GM23338 (cell line): ENCODE measurements around the gene COX6B1. TPM values are rescaled to one million over a fixed set of nuclear protein-coding genes. Genes with fewer than 3 reads are reported as not detected.
"Not testable (repeated sequence)": the region's sequence is repeated elsewhere in the genome, so short reads cannot be mapped to it uniquely, and the experiment has no call there.

ENCODE experiments used
- ATAC-seq: fragments of 200-7000 bp; cut with Tn5 transposase; 3 replicates; pipeline ENCODE4 v1.9.1; 2020
- DNase-seq: peaks from one replicate; pipeline ENCODE4 v3.0.0-alpha.2; 2015; ENCODE audit warnings: low spot score
- H2AFZ ChIP-seq: fragments of 200-600 bp; sonication (generic); 2 replicates; pipeline ENCODE4 v1.8.0; 2016; ENCODE audit warnings: antibody characterized with exemption, mild to moderate bottlenecking, moderate library complexity
- H3F3A ChIP-seq: fragments of 200-600 bp; sonication (generic); replicated peaks from 2 replicates; pipeline ENCODE4 v1.8.0; 2017; ENCODE audit warnings: antibody characterized with exemption, mixed run types, low read depth
- H3K27ac ChIP-seq: fragments of 200-600 bp; sonication (generic); 2 replicates; pipeline ENCODE4 v1.6.1; 2016; ENCODE audit warnings: low read depth
- H3K27me3 ChIP-seq: fragments of 200-600 bp; sonication (generic); 2 replicates; pipeline ENCODE4 v1.8.0; 2016; ENCODE audit warnings: mild to moderate bottlenecking, mixed run types, moderate library complexity; ENCODE audit not compliant: insufficient read depth
- H3K36me3 ChIP-seq: fragments of 200-600 bp; sonication (generic); 2 replicates; pipeline ENCODE4 v1.8.0; 2016; ENCODE audit warnings: mild to moderate bottlenecking; ENCODE audit not compliant: insufficient read depth
- H3K4me1 ChIP-seq: fragments of 200-600 bp; sonication (generic); 2 replicates; pipeline ENCODE4 v1.8.0; 2016; ENCODE audit warnings: mild to moderate bottlenecking, moderate library complexity; ENCODE audit not compliant: insufficient read depth
- H3K4me2 ChIP-seq: fragments of 200-600 bp; sonication (generic); 2 replicates; pipeline ENCODE4 v1.7.1; 2017; ENCODE audit warnings: mixed run types
- H3K4me3 ChIP-seq: fragments of 200-600 bp; sonication (generic); 2 replicates; pipeline ENCODE4 v1.6.1; 2016; ENCODE audit warnings: mixed run types
- H3K79me2 ChIP-seq: fragments of 200-600 bp; sonication (generic); replicated peaks from 2 replicates; pipeline ENCODE4 v1.8.0; 2017; ENCODE audit warnings: mild to moderate bottlenecking; ENCODE audit not compliant: insufficient read depth
- H3K9me2 ChIP-seq: fragments of 200-600 bp; sonication (generic); 2 replicates; pipeline ENCODE4 v1.8.0; 2017; ENCODE audit not compliant: insufficient read depth
- H4K20me1 ChIP-seq: fragments of 200-600 bp; sonication (generic); replicated peaks from 2 replicates; pipeline ENCODE4 v1.8.0; 2017; ENCODE audit warnings: mild to moderate bottlenecking; ENCODE audit not compliant: insufficient read depth
- H3K27ac Mint-ChIP-seq: 2 replicates; pipeline ENCODE4 v1.8.0; 2020; ENCODE audit warnings: inconsistent platforms, mild to moderate bottlenecking, moderate library complexity, mixed read lengths
- H3K27me3 Mint-ChIP-seq: 3 replicates; pipeline ENCODE4 v1.8.0; 2022; ENCODE audit warnings: low read depth, mild to moderate bottlenecking, moderate library complexity, mixed read lengths, inconsistent platforms; ENCODE audit not compliant: insufficient read depth, poor library complexity
- H3K36me3 Mint-ChIP-seq: 3 replicates; pipeline ENCODE4 v1.8.0; 2021; ENCODE audit warnings: low read depth, mild to moderate bottlenecking, inconsistent platforms, moderate library complexity, mixed read lengths
- H3K4me1 Mint-ChIP-seq: 3 replicates; pipeline ENCODE4 v1.8.0; 2020; ENCODE audit warnings: mild to moderate bottlenecking, inconsistent platforms, mixed read lengths
- H3K4me3 Mint-ChIP-seq: 3 replicates; pipeline ENCODE4 v1.8.0; 2021; ENCODE audit warnings: moderate library complexity, mild to moderate bottlenecking, inconsistent platforms, mixed read lengths
- H3K9me3 Mint-ChIP-seq: 3 replicates; pipeline ENCODE4 v1.8.0; 2020; ENCODE audit warnings: moderate library complexity, mild to moderate bottlenecking, inconsistent platforms, mixed read lengths
- CTCF ChIP-seq, 2 experiments: fragments of 200-600 bp in 1 of 2; sonication (generic) in 1 of 2; conservative IDR thresholded peaks; 2 replicates each; pipeline versions ENCODE4 v1.5.1 to v1.6.1; 2016 to 2017; ENCODE audit warnings: antibody characterized with exemption in 2 of 2, low read depth in 2 of 2, mild to moderate bottlenecking in 2 of 2, moderate library complexity in 1 of 2
- REST ChIP-seq: IDR thresholded peaks from one replicate; pipeline ENCODE4 v1.6.1; 2018; ENCODE audit warnings: antibody characterized with exemption; ENCODE audit not compliant: unreplicated experiment
- ZNF114 ChIP-seq: fragments of 250-450 bp; sonication (Bioruptor Pico); IDR thresholded peaks from 2 replicates; pipeline ENCODE4 v1.5.0; 2020; ENCODE audit warnings: mild to moderate bottlenecking, moderate library complexity
- ZNF331 ChIP-seq: fragments of 250-450 bp; sonication (Bioruptor Pico); IDR thresholded peaks from 2 replicates; pipeline ENCODE4 v1.5.0; 2020; ENCODE audit warnings: low read depth, mild to moderate bottlenecking, moderate library complexity
- ZNF462 ChIP-seq: fragments of 250-450 bp; sonication (Bioruptor Pico); IDR thresholded peaks from 2 replicates; pipeline ENCODE4 v1.5.0; 2020; ENCODE audit warnings: mild to moderate bottlenecking, moderate library complexity
- polyA plus RNA-seq: library from polyadenylated mRNA; unstranded; fragments of >200 nt; fragmentation: Nextera tagmentation; extraction: Ambion mirVana; gene quantifications from 2 replicates; pipeline ENCODE4 v1.2.1, GENCODE V29; 2016
- total RNA-seq: library from RNA; depleted of rRNA; stranded (reverse); fragments of >200 nt; shearing (Covaris generic); gene quantifications from 2 replicates; pipeline ENCODE4 v1.2.3, GENCODE V29; 2014
- TF ChIP-seq, protein P1 (sequence below): IDR thresholded peaks from 2 replicates; pipeline ENCODE4 v1.6.1; 2016; ENCODE audit warnings: antibody characterized with exemption

COX6B1 gene
- total and polyA plus RNA-seq, 2 experiments from 2014 or later = 564 to 1,532 TPM

- ATAC-seq = no peak
- Mint-ChIP-seq H3K27me3 (peaks cover 7% of the 10 kb centered on the region), H3K4me1 (0 out of 3 replicates have a peak, but pooled peaks cover 5% of the 10 kb centered on the region), H3K36me3 (no peaks in the 10 kb centered on the region), H3K9me3 (peaks cover 17% of the 10 kb centered on the region), H3K27ac (no peak overlapping the region), H3K4me3 (no peak overlapping the region)
- Histone ChIP-seq H3K4me1 (no peaks in the 10 kb centered on the region), H3K36me3 (no peaks in the 10 kb centered on the region; the same call in none of the 2 replicates), H2AFZ (no peak overlapping the region), H3K27ac (no peak overlapping the region), H3K27me3 (no peaks in the 10 kb centered on the region), H3F3A (no peaks in the 10 kb centered on the region), H3K4me2 (no peak overlapping the region), H3K79me2 (no peaks in the 10 kb centered on the region), H3K9me2 (no peaks in the 10 kb centered on the region), H4K20me1 (no peaks in the 10 kb centered on the region; the same call in 1 of the 2 replicates), H3K4me3 (no peak overlapping the region)
- TF ChIP-seq ZNF114 (CRISPR knock-in tag) (no peak), REST (no peak), ZNF462 (CRISPR knock-in tag) (no peak), CTCF (conservative IDR thresholded peaks at IDR 0.05; ENCODE audit: low read depth in 2 of 2) (no peak), ZNF331 (CRISPR knock-in tag) (no peak)
- TF ChIP-seq, protein P1, sequence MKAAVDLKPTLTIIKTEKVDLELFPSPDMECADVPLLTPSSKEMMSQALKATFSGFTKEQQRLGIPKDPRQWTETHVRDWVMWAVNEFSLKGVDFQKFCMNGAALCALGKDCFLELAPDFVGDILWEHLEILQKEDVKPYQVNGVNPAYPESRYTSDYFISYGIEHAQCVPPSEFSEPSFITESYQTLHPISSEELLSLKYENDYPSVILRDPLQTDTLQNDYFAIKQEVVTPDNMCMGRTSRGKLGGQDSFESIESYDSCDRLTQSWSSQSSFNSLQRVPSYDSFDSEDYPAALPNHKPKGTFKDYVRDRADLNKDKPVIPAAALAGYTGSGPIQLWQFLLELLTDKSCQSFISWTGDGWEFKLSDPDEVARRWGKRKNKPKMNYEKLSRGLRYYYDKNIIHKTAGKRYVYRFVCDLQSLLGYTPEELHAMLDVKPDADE = no peak
- no peak for DNase-seq
These were observed 46.2 kb upstream of the COX6B1 start for GRCh38 chr19:35601971-35602370.

DNA sequence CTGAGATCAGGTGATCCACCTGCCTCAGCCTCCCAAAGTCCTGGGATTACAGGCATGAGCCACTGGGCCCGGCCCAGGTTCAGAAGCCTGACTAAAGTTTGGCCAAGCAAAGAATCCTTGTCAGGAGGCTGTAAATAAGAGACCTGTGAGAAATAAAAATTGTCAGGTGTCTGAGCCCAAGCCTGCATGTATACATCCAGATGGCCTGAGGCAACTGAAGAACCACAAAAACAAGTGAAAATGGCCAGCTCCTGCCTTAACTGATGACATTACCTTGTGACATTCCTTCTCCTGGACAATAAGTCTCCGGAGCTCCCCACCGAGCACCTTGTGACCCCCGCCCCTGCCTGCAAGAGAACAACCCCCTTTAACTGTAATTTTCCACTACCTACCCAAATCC lies 43.7 kb upstream of the COX6B1 start:
- not testable (repeated sequence) for H3K79me2 ChIP-seq, H2AFZ ChIP-seq, H3K9me2 ChIP-seq, H3K27ac Mint-ChIP-seq, H3K4me2 ChIP-seq, H3K27ac ChIP-seq, H3K36me3 ChIP-seq, H3K4me3 ChIP-seq, H3K27me3 ChIP-seq, H3K4me3 Mint-ChIP-seq, H3K4me1 ChIP-seq, DNase-seq, H4K20me1 ChIP-seq, H3K27me3 Mint-ChIP-seq, H3K36me3 Mint-ChIP-seq, H3F3A ChIP-seq, H3K4me1 Mint-ChIP-seq, ATAC-seq
- peaks cover 37% of the 10 kb centered on the region for H3K9me3 Mint-ChIP-seq
